SIG-M5 (cell line): ENCODE measurements around the gene TOMM70.
A peak's percentile ranks its signal among the peaks of the same experiment; 100 is the strongest.
"Not testable (repeated sequence)": the region's sequence is repeated elsewhere in the genome, so short reads cannot be mapped to it uniquely, and the experiment has no call there.

ENCODE experiments used
- DNase-seq: peaks from one replicate; lab custom pipeline; 2025; lab: John Stamatoyannopoulos, UW

The TOMM70 gene

DNA sequence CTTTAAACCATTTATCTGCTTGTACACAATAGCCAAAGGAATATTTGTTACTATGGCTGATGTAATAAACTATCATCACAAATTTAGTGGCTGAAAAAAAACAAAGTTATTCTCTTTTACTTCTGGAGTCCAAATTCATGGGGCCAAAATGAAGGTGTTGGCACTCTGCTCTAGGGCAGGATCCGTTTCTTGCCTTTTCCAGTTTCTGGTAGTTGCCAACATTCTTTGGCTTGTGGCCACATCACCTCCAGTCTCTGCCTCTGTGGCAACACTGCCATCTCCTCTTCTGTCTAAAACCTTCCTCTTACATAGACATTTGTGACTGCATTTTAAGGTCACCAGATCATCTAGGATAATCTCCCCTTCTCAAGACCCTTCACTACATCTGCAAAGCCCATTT is 39.0 kb downstream of the TOMM70 start:
- DNase-seq = no peak

DNA sequence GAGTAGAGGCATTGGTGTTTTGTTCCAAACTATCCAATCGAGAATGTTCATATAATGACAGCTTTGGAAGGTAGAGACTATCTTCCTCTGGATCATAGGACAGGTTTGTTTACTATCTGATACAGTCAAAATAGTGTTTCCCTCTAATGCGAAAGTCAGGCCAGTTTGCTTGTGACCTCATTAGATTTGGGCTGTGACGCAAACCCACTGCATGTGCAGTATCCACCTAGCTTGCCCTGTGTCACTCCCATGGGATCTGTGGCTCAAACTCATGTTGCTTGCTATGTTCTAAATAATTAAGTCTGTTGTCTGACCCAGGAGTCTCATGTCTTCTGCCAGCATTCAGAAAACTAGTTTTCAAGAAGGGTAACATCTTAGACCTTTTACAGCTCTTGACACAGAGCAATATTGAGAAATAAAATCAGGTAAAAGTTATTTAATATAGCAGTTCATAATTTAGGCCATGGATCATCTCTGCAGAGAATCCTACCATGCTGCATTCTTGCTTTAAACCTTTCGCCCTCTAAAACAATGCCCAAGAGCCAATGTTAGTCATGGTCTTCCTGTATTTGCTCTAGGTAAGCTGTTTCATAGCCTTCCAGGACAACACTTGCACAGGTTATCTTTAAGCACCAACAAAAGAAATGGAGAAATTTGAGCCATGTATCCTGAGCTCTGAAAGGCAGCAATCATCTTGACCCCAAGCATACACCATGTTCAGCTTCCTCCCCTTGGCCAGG is 40.0 kb downstream of the TOMM70 start:
- DNase-seq = no peak

DNA sequence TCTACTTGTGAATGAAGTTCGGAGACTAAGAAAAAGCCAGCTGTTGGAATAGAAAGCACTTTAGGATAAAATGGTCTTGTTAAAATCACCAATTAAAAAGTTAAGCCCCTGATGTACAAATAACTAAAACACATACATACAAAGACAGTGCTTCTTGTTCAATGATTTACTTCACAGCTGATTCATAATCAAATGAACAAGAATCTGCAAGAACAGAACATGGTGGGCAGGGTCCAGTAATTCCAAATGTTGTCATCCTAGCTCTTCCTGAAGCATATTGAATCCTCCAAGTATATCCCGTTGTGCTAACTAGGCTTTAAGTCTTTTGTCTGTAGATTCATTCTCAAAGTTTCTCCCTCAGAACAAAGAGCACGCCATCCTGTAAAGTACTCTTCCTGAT is 41.9 kb downstream of the TOMM70 start:
- no peak for DNase-seq

DNA sequence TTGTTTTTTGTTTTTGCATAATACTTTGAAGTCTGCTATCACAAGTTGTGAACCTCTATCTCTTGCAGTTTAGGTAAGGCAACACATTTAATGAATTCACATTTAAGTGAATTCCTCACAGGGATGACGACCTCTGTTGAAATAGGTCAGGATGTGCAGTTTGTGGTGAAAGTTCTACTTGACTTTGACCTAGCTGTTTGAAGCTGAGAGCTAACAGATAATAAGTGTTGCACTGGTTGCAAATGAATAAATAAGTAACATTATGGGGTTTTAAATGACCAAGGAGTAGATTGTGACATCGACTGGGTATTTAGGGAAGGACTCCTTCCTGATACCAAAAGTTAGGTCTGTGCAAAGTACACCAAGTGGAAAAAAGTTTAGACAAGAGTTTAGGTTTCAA is 42.5 kb downstream of the TOMM70 start:
- DNase-seq = no peak

DNA sequence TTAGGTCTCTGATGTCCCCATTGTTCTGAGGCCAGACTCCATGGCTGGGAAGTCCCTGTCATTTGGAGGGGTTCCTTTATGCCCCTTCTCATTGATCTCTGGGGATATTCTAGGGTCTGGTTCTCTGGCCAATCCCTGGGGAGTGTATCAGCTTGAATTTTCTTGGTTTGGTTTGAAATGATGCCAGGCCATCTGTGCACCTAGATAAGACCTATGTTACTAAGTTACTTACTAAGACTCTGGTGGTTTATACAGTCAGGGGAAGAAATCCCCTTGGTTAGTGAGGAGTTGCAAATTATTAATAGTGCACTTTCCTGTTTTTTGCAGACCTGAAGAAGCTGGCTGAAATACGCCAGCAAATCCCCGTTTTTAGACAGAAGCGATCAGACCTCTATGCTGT is 46.0 kb downstream of the TOMM70 start:
- no peak for DNase-seq

DNA sequence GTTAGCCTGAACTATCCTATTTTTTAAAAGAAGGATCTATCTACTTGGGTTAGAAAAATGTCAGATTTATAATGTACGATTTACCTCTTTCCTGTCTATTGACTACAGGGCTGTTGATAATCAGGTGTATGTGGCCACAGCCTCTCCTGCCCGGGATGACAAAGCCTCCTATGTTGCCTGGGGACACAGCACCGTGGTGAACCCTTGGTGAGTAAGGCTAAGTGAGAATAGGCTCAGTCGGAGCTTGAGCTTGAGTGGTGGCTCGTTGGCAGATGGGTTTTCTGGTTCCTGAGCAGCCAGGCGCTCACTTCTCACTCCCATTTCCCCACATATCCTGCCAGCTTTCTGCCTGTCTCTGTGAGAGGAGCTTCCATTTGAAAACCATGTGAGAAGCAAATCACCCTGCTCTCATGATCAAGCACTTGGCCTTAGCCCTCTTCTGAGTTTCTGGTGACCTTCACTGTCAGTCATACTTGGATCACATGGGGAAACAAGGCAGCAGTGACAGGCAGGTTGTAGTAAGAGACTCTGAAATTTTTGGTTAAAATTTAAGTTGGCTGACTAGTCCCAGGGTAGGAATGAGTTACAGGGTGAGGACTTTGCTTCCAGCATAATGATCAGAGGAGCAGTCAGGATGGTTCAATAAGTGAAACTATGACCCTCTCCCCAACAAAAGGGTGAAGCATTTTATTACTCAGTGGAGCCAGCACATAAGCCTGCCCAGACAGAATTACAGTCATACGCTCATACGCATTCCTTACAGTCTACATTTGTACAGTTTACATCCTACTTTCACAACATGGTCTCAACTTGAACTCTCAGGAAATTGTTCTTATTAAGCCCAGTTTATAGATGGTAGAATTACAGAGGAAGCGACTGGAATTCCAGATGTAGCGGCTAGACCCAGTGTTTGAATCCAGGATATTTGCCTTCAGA is 48.3 kb downstream of the TOMM70 start:
- no peak for DNase-seq

DNA sequence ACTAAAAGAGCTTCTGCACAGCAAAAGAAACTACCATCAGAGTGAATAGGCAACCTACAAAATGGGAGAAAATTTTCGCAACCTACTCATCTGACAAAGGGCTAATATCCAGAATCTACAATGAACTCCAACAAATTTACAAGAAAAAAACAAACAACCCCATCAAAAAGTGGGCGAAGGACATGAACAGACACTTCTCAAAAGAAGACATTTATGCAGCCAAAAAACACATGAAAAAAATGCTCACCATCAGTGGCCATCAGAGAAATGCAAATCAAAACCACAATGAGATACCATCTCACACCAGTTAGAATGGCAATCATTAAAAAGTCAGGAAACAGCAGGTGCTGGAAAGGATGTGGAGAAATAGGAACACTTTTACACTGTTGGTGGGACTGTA is 49.1 kb downstream of the TOMM70 start:
- DNase-seq = not testable (repeated sequence)

DNA sequence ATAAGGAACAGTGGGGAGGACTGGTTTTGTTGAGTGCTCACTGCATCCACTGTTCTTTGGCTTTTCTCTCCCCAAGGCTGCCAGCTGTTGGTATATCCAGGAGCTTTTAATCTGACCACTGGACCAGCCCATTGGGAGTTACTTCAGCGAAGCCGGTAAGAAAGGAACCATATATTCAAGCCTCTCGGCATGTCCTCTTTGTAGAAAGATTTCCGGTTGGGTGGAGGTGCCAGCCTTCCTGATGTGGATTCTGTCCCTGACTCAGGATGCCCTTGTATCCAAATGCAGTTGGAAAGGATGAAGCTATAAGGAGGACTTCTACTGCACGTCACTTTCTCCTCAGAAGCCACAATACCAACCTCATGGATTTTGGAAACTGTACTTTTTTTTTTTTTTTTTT is 52.2 kb downstream of the TOMM70 start:
- no peak for DNase-seq

DNA sequence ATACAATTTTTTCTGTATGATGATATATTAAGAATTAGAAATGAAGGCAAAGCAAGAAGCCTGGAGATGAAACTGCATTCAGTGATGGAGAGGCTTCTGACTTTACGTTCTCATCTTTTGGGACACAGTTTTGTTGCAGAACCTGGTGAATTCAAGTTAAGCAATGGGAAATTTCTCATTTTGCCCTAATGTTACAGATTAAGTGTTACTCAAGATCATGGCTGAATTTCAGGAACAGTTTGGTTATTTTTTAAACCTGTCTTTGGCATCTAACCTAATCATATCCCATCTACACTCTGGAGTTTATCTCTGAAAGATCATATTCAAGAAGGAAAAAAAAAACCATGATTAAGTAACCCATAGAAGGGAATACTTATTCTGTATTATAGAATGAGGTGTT is 60.4 kb downstream of the TOMM70 start:
- no peak for DNase-seq

DNA sequence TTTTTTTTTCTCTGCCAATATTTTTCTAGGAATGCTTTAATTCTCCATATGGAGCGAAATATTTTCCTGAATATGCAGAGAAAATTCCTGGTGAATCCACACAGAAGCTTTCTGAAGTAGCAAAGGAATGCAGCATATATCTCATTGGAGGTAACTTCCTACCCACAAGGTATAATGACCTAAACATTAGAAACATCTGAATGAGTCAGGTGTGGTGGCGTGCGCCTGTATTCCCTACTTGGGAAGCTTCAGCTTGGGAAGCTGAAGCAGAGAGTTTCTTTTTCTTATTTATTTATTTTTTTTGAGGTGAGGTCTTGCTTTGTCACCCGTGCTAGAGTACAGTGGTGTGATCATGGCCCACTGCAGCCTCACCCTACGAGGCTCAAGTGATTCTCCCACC is 61.1 kb downstream of the TOMM70 start:
- no peak for DNase-seq

DNA sequence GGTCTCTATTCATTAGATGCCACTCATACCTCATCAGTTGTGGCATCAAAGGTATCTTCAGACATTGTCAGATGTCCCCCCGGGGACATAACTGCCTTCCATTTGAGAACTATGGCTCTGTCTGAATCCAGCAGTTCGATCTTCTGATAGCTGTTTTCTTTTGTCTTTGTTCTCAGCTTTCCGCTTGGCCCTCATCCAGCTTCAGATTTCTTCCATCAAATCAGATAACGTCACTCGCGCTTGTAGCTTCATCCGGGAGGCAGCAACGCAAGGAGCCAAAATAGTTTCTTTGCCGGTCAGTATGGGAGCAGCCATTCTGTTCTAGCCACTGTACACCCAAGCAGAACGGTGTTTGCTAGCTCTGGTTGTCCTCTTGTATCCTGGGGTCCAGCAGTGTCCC is 62.0 kb downstream of the TOMM70 start:
- DNase-seq = no peak

DNA sequence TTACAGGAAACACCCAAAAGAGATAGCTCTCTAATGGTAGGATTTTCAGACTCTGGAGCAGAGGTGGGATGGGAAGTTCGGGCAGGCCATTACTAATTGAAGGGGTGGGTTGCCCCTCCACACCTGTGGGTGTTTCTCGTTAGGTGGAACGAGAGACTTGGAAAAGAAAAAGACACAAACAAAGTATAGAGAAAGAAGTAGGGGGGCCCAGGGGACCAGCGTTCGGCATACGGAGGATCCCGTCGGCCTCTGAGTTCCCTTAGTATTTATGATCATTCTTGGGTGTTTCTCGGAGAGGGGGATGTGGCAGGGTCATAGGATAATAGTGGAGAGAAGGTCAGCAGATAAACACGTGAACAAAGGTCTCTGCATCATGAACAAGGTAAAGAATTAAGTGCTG is 64.7 kb downstream of the TOMM70 start:
- not testable (repeated sequence) for DNase-seq

DNA sequence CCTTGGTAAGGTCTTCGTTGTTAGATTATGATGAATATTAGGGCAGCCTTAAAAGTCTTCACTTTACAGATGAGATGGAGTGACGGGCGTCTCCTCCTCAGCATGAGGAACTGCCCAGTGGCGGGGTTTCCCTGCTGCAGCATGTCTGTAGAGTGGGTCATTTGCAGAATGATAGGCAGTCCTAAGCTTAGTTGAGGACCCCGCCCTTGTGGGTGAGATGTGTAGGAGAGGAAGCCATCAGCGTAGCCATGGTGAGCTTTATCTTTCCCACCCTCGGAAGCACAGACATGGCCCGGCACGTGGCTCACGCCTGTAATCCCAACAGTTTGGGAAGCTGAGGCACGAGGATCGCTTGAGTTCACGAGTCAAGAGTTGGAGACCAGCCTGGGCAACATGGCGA is 65.5 kb downstream of the TOMM70 start:
- DNase-seq = no peak

DNA sequence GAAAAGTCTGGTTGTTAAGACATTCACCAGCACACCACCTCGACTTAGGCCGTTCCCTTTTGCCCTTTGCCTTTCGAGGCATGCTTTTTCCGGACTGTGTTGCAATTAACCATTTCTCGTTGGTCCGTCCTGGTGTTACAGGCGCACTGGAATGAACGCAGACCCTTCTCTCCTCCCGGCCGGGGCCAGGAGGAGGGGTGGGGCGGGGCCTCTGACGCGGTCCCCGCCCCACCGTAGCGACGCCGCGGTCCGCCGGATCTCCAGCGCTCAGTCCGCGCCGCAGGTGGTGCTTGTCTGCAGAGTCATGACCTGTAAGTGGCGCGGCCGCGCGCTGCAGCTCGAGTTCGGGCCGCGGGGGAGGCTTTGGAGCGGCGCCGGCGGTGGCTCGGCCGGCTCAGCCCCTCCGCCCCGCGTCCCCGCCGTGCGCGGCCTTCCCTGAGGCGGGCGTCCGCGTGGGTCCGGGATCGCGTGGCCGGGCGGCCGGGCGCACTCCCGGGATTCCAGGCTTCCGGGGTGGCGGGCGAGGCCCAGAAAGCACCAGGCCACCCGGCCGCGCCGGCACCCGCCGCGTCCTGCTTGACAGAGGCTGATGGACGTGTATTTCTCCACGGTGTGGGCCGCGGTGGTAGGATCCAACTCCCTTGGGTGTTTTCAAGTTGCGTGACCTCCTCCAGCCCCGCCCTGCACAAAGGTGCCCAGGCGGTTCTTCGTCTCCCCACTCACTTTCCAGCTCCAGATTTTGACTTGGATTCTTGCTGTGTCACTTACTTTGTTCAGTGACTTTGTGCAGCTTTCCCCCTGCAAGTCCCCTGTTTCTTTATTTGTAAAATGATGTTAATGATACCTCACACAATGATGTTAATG is 66.2 kb downstream of the TOMM70 start, which contains the start of gene NIT2:
TSS of gene NIT2 (plus strand) at position 270 of the 864 bp plus-strand sequence. CDS start at position 305, 35 bp downstream.
- peak; percentile 16 for DNase-seq

DNA sequence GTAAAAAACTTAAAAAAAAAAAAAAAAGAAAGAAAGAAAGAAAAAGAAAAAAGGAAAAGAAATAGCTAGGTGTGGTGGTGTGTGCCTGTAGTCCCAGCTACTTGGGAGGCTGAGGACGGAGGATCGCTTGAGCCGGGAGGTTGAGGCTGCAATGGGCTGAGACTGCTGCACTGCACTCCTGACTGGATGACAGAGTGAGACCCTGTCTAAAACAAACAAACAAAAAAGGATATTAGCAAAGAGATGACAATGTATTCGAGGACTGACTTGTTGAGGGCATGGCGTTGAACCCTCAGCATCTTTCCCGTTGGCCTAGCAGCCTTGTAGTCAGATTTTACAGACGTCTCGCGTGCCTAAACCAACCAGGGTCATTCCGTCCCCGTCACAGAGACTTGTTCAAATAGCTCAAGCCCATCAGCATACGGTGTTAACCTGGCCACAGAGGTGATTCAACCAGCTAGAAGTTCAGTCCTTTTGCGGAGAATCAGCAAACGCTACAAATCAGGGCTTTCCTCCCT is 66.9 kb downstream of the TOMM70 start:
- no peak for DNase-seq

DNA sequence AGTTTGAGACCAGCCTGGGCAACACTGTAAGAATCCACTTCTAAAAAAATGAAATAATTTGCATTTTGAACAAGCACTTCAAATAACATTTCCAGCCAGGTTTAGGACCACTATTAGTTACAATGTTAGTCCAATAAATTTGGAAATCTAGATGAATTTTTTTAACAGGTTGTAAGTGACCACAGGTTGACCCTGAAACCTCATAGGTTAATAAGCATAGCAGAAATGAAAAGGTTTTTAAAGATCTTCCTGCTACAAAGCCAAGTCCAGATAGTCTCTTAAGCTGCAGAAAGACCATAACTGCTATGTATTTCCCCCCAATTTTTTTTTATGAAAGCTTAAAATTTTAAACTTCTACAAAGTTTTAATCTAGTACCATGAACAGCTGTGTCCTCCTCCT is 67.8 kb downstream of the TOMM70 start:
- no peak for DNase-seq

DNA sequence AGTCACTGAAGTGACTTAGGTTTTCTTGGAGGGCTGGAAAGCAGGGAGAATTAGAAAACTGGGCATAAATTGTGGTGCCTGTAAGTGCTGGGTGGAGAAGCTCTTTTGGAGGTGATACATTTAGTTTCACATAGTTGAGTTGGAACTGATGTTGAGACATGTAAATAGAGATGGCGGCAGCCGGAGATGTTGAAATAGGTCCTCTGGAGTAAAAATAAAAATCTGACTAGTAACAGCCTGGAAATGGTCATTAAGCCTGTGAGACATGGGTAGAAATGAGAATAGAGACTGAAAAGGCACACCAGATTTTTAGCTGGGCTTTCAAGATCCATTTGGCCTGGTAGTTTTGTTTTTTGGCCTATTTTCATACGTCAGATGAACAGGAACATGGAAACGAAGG is 69.2 kb downstream of the TOMM70 start:
- DNase-seq = no peak

DNA sequence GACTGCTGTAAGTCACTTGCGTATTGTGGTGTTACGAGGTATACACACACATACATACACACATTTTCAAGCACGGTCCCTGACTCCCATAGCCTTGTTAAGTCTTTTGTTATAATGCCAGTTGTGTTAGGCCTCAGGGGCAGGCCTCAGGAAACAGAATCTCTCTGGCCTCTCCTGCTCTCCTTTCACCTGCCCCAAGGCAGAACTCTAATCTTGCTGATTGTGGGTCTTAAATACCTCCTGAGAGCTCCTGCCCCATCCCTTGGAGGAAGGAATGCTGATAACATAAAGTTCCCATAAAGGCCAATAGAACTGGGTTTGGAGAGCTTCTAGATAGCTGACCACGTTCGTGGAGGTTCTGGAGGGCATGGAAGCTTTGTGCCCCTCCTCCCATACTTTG is 70.2 kb downstream of the TOMM70 start:
- DNase-seq = no peak

DNA sequence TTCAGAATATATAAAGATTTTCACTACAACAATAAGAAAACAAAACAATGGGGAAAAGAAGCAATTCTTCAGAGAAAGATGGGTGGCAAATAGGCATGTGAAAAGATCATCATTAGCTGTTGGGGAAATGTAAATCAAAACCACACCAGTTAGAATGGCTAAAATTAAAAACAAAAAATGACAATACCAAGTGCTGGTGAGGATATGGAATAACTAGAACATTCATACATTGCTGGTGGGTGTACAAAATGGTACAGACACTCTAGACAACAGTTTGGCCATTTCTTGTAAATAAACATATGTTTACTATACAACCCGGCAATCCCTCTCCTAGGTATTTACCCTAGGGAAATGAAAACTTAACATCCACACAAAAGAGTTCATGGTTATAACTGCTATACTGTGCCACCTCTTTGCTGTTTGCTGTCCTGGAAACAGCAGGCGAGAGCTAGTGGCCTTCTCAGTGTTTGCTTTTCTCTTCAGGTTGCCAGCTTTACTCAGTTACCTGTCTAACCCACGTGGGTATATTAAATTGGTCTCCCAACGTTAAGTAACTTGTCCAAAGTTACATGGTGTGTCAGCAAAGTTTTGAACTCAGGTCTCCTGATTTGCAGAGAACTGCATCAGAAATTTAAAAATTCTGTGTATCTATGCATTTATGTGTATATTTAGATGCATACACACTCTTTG is 70.9 kb downstream of the TOMM70 start:
- DNase-seq = no peak

DNA sequence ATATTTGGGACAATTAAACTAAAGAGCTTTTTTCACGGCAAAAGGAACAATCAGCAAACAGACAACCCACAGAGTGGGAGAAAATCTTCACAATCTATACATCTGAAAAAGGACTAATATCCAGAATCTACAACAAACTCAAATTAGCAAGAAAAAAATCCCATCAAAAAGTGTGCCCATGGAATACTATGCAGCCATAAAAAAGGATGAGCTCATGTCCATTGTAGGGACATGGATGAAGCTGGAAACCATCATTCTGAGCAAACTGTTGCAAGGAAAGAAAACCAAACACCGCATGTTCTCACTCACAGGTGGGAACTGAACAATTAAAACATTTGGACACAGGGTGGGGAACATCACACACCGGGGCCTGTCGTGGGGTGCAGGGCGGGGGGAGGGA is 73.5 kb downstream of the TOMM70 start:
- not testable (repeated sequence) for DNase-seq

DNA sequence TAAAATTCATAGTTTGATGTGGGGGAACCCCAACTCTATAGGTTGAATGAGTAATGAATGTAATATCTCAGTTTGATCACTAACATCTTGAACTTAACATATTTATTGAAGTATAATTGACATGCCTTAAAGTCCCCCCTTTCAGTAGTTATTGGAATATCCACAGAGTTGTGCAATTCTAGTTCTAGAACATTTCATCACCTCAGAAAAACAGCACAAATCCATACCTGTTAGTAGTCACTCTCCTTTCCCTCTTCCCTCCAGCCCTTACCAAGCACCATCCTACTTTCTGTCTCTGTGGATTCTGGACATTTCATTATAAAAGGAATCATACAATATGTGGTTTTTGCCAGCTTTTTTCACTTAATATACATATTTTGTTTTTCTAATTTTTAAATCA is 75.1 kb downstream of the TOMM70 start:
- DNase-seq = no peak
